ENCODE measurements around the gene ZNF511. TPM values are rescaled to one million over a fixed set of nuclear protein-coding genes. Genes with fewer than 3 reads are reported as not detected.
A peak's percentile ranks its signal among the peaks of the same experiment; 100 is the strongest.

The ZNF511 gene
- total RNA-seq, 4 donors from 2014 or later, result 15.5 to 24.4 (median 17.3) TPM

DNA sequence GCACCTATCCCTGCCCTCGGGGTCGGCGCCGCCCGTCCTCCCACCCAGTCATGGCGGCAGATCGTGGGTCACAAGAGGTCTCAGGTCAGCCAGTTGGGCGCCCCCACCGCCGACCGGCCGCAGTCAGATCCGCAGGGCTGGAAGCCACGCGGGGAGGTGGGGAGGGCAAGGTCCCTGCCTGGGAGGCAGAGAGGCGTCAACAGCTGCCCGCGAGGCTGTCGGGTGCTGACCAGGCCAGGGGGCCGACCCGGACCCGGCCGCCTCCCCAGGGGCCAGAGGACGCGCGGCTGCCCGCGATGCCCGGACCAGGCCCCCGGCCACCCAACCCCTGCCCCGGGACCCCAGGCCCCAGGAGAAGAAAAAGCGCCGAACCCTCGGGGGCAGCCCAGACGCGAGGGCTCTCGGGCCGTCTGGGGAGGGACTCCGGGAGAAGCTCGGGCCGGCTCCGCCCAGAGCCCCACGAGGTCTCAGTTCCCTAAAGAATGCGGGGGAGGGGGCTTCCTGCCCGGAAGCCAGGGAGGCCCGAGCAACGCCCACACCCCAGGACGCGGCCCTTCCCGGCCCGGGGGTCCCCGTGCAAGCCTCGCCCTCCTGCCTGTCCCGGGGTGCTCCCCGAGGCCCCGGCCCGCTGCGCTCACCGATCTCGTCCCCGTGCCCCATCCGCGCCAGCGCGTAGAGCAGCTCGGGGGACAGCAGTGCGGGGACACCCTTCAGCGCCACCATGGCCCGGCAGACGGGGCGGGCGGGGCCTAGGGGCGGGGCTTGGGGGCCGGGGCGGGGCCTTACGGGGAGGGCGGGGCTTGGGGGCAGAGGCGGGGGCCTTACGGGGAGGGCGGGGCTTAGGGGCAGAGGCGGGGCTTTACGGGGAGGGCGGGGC is 48.8 kb downstream of the ZNF511 start, which contains the start of gene FUOM:
Gene FUOM, minus strand, starts transcription at position 735 of the 877 bp plus-strand sequence. Its CDS starts 12 bp downstream, at position 723.
- Histone ChIP-seq H3K4me3 (peak within 1 kb of the TSS; percentile 78), H3K27me3 (no peaks in the 10 kb centered on the region), H3K4me1 (peaks cover 35% of the 10 kb centered on the region), H3K27ac (peak within 1 kb of the TSS; percentile 64), H3K9me3 (no peaks in the 10 kb centered on the region), H3K36me3 (peaks cover 8% of the 10 kb centered on the region)
- DNase-seq (ENCODE audit: low spot score in 2 of 2), result no peak
- WGBS, result 7% methylated on average over 5 of the region's 83 CpGs
- no peak for TF ChIP-seq POLR2A (IDR thresholded peaks at IDR 0.05)
- TF ChIP-seq, protein P1, sequence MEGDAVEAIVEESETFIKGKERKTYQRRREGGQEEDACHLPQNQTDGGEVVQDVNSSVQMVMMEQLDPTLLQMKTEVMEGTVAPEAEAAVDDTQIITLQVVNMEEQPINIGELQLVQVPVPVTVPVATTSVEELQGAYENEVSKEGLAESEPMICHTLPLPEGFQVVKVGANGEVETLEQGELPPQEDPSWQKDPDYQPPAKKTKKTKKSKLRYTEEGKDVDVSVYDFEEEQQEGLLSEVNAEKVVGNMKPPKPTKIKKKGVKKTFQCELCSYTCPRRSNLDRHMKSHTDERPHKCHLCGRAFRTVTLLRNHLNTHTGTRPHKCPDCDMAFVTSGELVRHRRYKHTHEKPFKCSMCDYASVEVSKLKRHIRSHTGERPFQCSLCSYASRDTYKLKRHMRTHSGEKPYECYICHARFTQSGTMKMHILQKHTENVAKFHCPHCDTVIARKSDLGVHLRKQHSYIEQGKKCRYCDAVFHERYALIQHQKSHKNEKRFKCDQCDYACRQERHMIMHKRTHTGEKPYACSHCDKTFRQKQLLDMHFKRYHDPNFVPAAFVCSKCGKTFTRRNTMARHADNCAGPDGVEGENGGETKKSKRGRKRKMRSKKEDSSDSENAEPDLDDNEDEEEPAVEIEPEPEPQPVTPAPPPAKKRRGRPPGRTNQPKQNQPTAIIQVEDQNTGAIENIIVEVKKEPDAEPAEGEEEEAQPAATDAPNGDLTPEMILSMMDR (IDR thresholded peaks at IDR 0.05), result no peak
- no peak for TF ChIP-seq POLR2AphosphoS5 (IDR thresholded peaks at IDR 0.05)
- no peak for TF ChIP-seq EP300 (IDR thresholded peaks at IDR 0.05)

DNA sequence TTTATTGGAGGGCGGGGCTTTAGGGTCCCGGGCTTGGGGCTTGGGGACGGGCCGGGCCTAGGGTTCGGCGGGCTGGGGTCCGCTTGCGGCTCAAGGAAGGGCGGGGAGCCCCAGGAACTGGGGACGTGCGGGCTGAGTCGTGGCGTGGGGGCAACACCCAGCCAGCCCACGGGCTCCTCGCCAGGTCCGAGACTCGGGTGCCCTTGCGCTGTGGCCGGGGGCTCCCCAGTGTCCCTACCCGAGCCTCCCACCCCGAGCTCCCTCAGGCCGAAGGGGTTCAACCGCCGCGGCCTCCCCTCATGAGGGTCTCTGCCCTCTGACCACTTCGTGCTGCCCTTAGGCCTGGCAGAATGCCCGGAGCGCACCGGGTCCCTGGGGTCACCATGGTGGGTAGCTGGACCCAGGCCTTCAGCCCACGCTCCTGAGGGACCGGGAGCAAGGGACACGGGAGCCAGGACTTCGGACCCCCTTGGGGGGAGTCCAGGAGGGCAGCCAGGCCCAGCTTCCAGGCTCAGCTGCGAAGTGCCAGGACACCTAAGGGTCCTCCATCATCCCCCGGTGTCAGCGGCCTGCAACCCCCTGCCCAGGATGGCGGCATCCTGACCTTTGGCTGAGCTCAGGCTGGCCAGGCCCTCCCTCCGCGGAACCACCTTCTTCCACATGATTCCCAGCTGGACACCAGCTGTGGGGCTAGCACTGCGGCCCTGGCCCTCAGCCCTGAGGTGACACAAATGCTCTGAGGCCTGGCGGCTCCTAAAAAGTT is 49.6 kb downstream of the ZNF511 start:
- Histone ChIP-seq H3K27me3 (no peaks in the 10 kb centered on the region), H3K4me3 (peak overlapping the region; percentile 78), H3K36me3 (peaks cover 13% of the 10 kb centered on the region), H3K9me3 (no peaks in the 10 kb centered on the region), H3K4me1 (peaks cover 32% of the 10 kb centered on the region), H3K27ac (peak overlapping the region; percentile 29)
- WGBS, result 64% methylated on average over 7 of the region's 41 CpGs
- no peak for DNase-seq (ENCODE audit: low spot score in 2 of 2)
- TF ChIP-seq EP300 (IDR thresholded peaks at IDR 0.05) (no peak), POLR2A (IDR thresholded peaks at IDR 0.05) (no peak), POLR2AphosphoS5 (IDR thresholded peaks at IDR 0.05) (no peak)
- TF ChIP-seq, protein P1 (IDR thresholded peaks at IDR 0.05), result no peak

DNA sequence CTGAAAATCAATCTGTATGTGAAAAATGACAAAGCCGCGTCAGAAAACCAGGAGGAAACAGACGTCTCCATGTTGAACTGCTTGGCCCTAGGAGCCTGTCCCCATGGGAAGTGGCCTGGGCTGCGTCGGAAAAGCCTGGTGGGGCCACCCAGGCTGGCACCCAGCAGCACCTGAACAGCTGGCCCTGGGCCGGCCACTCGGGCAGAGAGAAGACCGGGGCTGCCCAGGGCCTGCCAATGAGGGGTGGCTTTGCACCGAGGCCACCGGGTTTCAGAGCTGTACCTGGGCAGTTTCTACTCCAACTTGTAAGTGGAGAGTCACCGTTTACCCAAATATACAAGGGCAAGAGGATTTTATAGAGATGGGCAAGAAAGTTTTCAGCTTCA is 50.2 kb downstream of the ZNF511 start:
- peaks cover 16% of the 10 kb centered on the region for H3K36me3 ChIP-seq
- no peak overlapping the region for H3K4me3 ChIP-seq
- WGBS, result 69% methylated on average over 11 of the region's 11 CpGs
- H3K4me1 ChIP-seq, result peaks cover 29% of the 10 kb centered on the region
- DNase-seq (ENCODE audit: low spot score in 2 of 2), result no peak
- peak overlapping the region; percentile 29 for H3K27ac ChIP-seq
- H3K9me3 ChIP-seq, result no peaks in the 10 kb centered on the region
- TF ChIP-seq POLR2A (IDR thresholded peaks at IDR 0.05) (no peak), EP300 (IDR thresholded peaks at IDR 0.05) (no peak), POLR2AphosphoS5 (IDR thresholded peaks at IDR 0.05) (no peak)
- TF ChIP-seq, protein P1 (IDR thresholded peaks at IDR 0.05), result no peak
- H3K27me3 ChIP-seq, result no peaks in the 10 kb centered on the region

DNA sequence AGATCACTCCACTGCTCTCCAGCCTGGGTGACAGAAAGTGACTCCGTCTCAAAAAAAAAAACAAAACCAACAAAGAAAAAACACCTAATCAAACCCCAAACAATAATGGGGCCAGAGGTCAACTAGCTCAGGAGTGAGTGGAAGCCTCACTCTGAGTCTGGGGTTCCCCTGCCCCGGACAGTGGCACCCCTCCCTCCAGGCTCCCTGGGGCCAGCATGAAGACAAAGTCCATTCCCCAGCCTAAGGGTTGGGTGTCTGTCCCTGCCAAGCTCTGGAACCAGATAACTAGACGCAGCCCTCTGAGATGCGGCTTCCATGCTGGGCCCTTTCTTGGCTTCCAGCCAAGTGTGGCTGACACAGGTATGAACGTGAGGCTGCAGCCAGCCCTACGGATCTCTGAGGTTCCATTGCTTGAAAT is 50.8 kb downstream of the ZNF511 start:
- H3K4me1 ChIP-seq, result peaks cover 32% of the 10 kb centered on the region
- no peak overlapping the region for H3K27ac ChIP-seq
- peaks cover 22% of the 10 kb centered on the region for H3K36me3 ChIP-seq
- no peak for DNase-seq (ENCODE audit: low spot score in 2 of 2)
- WGBS, result 30% methylated on average over 6 of the region's 6 CpGs
- H3K27me3 ChIP-seq, result no peaks in the 10 kb centered on the region
- H3K9me3 ChIP-seq, result no peaks in the 10 kb centered on the region
- no peak overlapping the region for H3K4me3 ChIP-seq
- no peak for TF ChIP-seq EP300 (IDR thresholded peaks at IDR 0.05)
- no peak for TF ChIP-seq POLR2A (IDR thresholded peaks at IDR 0.05)
- TF ChIP-seq, protein P1 (IDR thresholded peaks at IDR 0.05), result no peak

All from suprapubic skin (tissue), 4 donors.